H1 (cell line): ENCODE measurements around the gene POLR3C. TPM values are rescaled to one million over a fixed set of nuclear protein-coding genes. Genes with fewer than 3 reads are reported as not detected.

Source experiments
- EGR1 ChIP-seq: IDR thresholded peaks from 2 replicates; pipeline ENCODE4 v1.6.1; 2011; ENCODE audit warnings: low read depth, low read length, borderline replicate concordance
- GABPA ChIP-seq: IDR thresholded peaks from 2 replicates; pipeline ENCODE4 v1.6.1; 2011; ENCODE audit warnings: mild to moderate bottlenecking, low read length, moderate library complexity, borderline replicate concordance; ENCODE audit not compliant: insufficient read depth
- KDM1A ChIP-seq: fragments of 200-600, 300-600 bp; sonication (generic); IDR thresholded peaks from 2 replicates; pipeline ENCODE4 v1.7.1; 2016; ENCODE audit warnings: mild to moderate bottlenecking, low read length, borderline replicate concordance
- POU5F1 ChIP-seq: IDR thresholded peaks from 2 replicates; pipeline ENCODE4 v1.6.1; 2011; ENCODE audit warnings: low read depth, mild to moderate bottlenecking, low read length, moderate library complexity
- RFX5 ChIP-seq: IDR thresholded peaks from 2 replicates; pipeline ENCODE4 v1.6.1; 2011; ENCODE audit warnings: low read depth, low read length, improper control_type of control experiment, borderline replicate concordance
- TEAD4 ChIP-seq: IDR thresholded peaks from 2 replicates; pipeline ENCODE4 v1.6.1; 2012; ENCODE audit warnings: low read depth, low read length, inconsistent platforms, mixed read lengths
- USF2 ChIP-seq: IDR thresholded peaks from 2 replicates; pipeline ENCODE4 v1.6.1; 2011; ENCODE audit warnings: low read length, improper control_type of control experiment
- polyA plus RNA-seq, 7 experiments: library from polyadenylated mRNA; depleted of rRNA in 3 of 7; stranded (reverse) in 5 of 7; unstranded in 2 of 7; fragments of >200 nt in 5 of 7; fragments of 200-250 nt in 2 of 7; gene quantifications; 1 replicate in 5 of 7; 2 replicates in 1 of 7; 4 replicates in 1 of 7; pipeline versions ENCODE4 v1.2.1 to v1.2.3, GENCODE V29; 2011 to 2013; ENCODE audit warnings: missing spikeins in 2 of 7, mixed read lengths in 2 of 7
- total RNA-seq: library from RNA; stranded (reverse); fragmentation: NEBNext Ultra II Directional; extraction: Animal tissue kit (Norgen Biotek cat#: 25700); gene quantifications from 2 replicates; pipeline ENCODE4 v1.2.1, GENCODE V29; 2021

Gene POLR3C
- total and polyA plus RNA-seq, 2 of the 8 experiments (the other 6 are each of a cell fraction or from before 2014, with no cell fraction given) = 26.8 TPM

- no peak for TF ChIP-seq KDM1A
- no peak for TF ChIP-seq USF2
- TF ChIP-seq GABPA = no peak
- TF ChIP-seq POU5F1 = no peak
- no peak for TF ChIP-seq RFX5
- no peak for TF ChIP-seq TEAD4
- no peak for TF ChIP-seq EGR1
Observed at GRCh38 chr1:145824499-145824842, 471 bp downstream of the POLR3C start (continued).
